Neural progenitor cell (in vitro differentiated cells): ENCODE results near the gene SLC6A17. TPM values are rescaled to one million over a fixed set of nuclear protein-coding genes. Genes with fewer than 3 reads are reported as not detected.

Source experiments
- DNase-seq: peaks from one replicate; pipeline ENCODE4 v3.0.0-alpha.2; 2016; ENCODE audit warnings: low spot score
- H2AFZ ChIP-seq: fragments of 200-600 bp; sonication (generic); replicated peaks from 2 replicates; pipeline ENCODE4 v1.6.1; 2016; ENCODE audit warnings: antibody characterized with exemption
- H3F3A ChIP-seq: fragments of 200-600 bp; sonication (generic); 2 replicates; pipeline ENCODE4 v1.6.1; 2016; ENCODE audit warnings: antibody characterized with exemption, low read depth
- H3K27ac ChIP-seq: fragments of 200-600 bp; sonication (generic); 2 replicates; pipeline ENCODE4 v1.5.1; 2016; ENCODE audit warnings: mild to moderate bottlenecking
- H3K27me3 ChIP-seq: fragments of 200-600 bp; sonication (generic); 2 replicates; pipeline ENCODE4 v1.6.1; 2016; ENCODE audit warnings: mild to moderate bottlenecking, moderate library complexity
- H3K36me3 ChIP-seq: fragments of 200-600 bp; sonication (generic); 2 replicates; pipeline ENCODE4 v1.5.1; 2016
- H3K4me1 ChIP-seq: fragments of 200-600 bp; sonication (generic); 2 replicates; pipeline ENCODE4 v1.6.1; 2016; ENCODE audit warnings: mixed run types
- H3K4me2 ChIP-seq: fragments of 200-600 bp; sonication (generic); 2 replicates; pipeline ENCODE4 v1.6.1; 2016
- H3K4me3 ChIP-seq: fragments of 200-600 bp; sonication (generic); 2 replicates; pipeline ENCODE4 v1.5.1; 2016
- H3K79me2 ChIP-seq: fragments of 200-600 bp; sonication (generic); 2 replicates; pipeline ENCODE4 v1.6.1; 2016; ENCODE audit warnings: low read depth
- H3K9ac ChIP-seq: fragments of 200-600 bp; sonication (generic); 2 replicates; pipeline ENCODE4 v1.6.1; 2016
- H3K9me3 ChIP-seq: fragments of 200-600 bp; sonication (generic); 2 replicates; pipeline ENCODE4 v1.5.1; 2016; ENCODE audit warnings: low read depth
- H4K20me1 ChIP-seq: fragments of 200-600 bp; sonication (generic); 2 replicates; pipeline ENCODE4 v1.6.1; 2016; ENCODE audit warnings: low read depth
- H3K27ac Mint-ChIP-seq: 3 replicates; pipeline ENCODE4 v1.8.0; 2021; ENCODE audit warnings: mixed read lengths
- H3K27me3 Mint-ChIP-seq: 2 replicates; pipeline ENCODE4 v1.8.0; 2022; ENCODE audit warnings: low read depth, mild to moderate bottlenecking, inconsistent platforms, moderate library complexity, mixed read lengths; ENCODE audit not compliant: insufficient read depth
- H3K36me3 Mint-ChIP-seq: 3 replicates; pipeline ENCODE4 v1.8.0; 2021; ENCODE audit warnings: mixed read lengths
- H3K4me1 Mint-ChIP-seq: 3 replicates; pipeline ENCODE4 v1.8.0; 2021; ENCODE audit warnings: mixed read lengths
- H3K4me3 Mint-ChIP-seq: 3 replicates; pipeline ENCODE4 v1.8.0; 2021; ENCODE audit warnings: mild to moderate bottlenecking, moderate library complexity, mixed read lengths
- H3K9me3 Mint-ChIP-seq: 3 replicates; pipeline ENCODE4 v1.8.0; 2020; ENCODE audit warnings: mixed read lengths
- EZH2 ChIP-seq: fragments of 200-600 bp; sonication (generic); IDR thresholded peaks from 2 replicates; pipeline ENCODE4 v1.6.1; 2017; ENCODE audit warnings: antibody characterized with exemption, mild to moderate bottlenecking, moderate library complexity
- EZH2phosphoT487 ChIP-seq: fragments of 200-600 bp; sonication (generic); IDR thresholded peaks from 2 replicates; pipeline ENCODE4 v1.6.1; 2017; ENCODE audit warnings: antibody characterized with exemption
- total RNA-seq: library from RNA; depleted of rRNA; stranded (reverse); fragments of >200 nt; gene quantifications from 2 replicates; pipeline ENCODE4 v1.2.3, GENCODE V29; 2015; ENCODE audit warnings: low replicate concordance
- TF ChIP-seq, protein P1 (sequence below): fragments of 200-600 bp; sonication (generic); IDR thresholded peaks from 2 replicates; pipeline ENCODE4 v1.5.1; 2017; ENCODE audit warnings: antibody characterized with exemption, mild to moderate bottlenecking

SLC6A17 gene
- total RNA-seq, 1 donor from 2014 or later, result not detected

GRCh38 chr1:110135666-110136065 is 14.6 kb upstream of the SLC6A17 start:
- peaks cover 38% of the 10 kb centered on the region for H3K4me1 ChIP-seq
- no peaks in the 10 kb centered on the region for H3K36me3 ChIP-seq
- no peak overlapping the region for H2AFZ ChIP-seq
- H4K20me1 ChIP-seq, result no peaks in the 10 kb centered on the region
- H3K9me3 ChIP-seq, result no peaks in the 10 kb centered on the region
- H3K27me3 Mint-ChIP-seq, result peaks cover 26% of the 10 kb centered on the region
- DNase-seq, result no peak
- H3K4me1 Mint-ChIP-seq, result peaks cover 48% of the 10 kb centered on the region
- no peak overlapping the region for H3K27ac ChIP-seq
- TF ChIP-seq EZH2 (no peak), EZH2phosphoT487 (no peak)
- H3F3A ChIP-seq, result peaks cover 13% of the 10 kb centered on the region
- peak overlapping the region; percentile 79 for H3K27ac Mint-ChIP-seq
- no peaks in the 10 kb centered on the region for H3K79me2 ChIP-seq
- H3K36me3 Mint-ChIP-seq, result no peaks in the 10 kb centered on the region
- H3K4me3 ChIP-seq, result no peak overlapping the region
- no peak overlapping the region for H3K9ac ChIP-seq
- H3K4me2 ChIP-seq, result peak overlapping the region; percentile 76
- H3K4me3 Mint-ChIP-seq, result no peak overlapping the region
- peaks cover 35% of the 10 kb centered on the region for H3K27me3 ChIP-seq
- no peaks in the 10 kb centered on the region for H3K9me3 Mint-ChIP-seq

GRCh38 chr1:110136911-110137310 is 13.4 kb upstream of the SLC6A17 start:
- Mint-ChIP-seq H3K4me1 (peaks cover 39% of the 10 kb centered on the region), H3K27me3 (peaks cover 28% of the 10 kb centered on the region), H3K27ac (peak overlapping the region; percentile 83), H3K36me3 (no peaks in the 10 kb centered on the region), H3K9me3 (no peaks in the 10 kb centered on the region), H3K4me3 (peak overlapping the region; percentile 73)
- H3K9ac ChIP-seq, result no peak overlapping the region
- no peaks in the 10 kb centered on the region for H3K36me3 ChIP-seq
- H3K27ac ChIP-seq, result no peak overlapping the region
- peak overlapping the region; percentile 33 for H3K4me3 ChIP-seq
- H3F3A ChIP-seq, result peaks cover under 1% of the 10 kb centered on the region
- H2AFZ ChIP-seq, result peak overlapping the region; percentile 2
- no peaks in the 10 kb centered on the region for H4K20me1 ChIP-seq
- TF ChIP-seq EZH2phosphoT487 (no peak), EZH2 (no peak)
- TF ChIP-seq, protein P1, sequence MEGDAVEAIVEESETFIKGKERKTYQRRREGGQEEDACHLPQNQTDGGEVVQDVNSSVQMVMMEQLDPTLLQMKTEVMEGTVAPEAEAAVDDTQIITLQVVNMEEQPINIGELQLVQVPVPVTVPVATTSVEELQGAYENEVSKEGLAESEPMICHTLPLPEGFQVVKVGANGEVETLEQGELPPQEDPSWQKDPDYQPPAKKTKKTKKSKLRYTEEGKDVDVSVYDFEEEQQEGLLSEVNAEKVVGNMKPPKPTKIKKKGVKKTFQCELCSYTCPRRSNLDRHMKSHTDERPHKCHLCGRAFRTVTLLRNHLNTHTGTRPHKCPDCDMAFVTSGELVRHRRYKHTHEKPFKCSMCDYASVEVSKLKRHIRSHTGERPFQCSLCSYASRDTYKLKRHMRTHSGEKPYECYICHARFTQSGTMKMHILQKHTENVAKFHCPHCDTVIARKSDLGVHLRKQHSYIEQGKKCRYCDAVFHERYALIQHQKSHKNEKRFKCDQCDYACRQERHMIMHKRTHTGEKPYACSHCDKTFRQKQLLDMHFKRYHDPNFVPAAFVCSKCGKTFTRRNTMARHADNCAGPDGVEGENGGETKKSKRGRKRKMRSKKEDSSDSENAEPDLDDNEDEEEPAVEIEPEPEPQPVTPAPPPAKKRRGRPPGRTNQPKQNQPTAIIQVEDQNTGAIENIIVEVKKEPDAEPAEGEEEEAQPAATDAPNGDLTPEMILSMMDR, result no peak
- H3K4me2 ChIP-seq, result peak overlapping the region; percentile 76
- peaks cover 29% of the 10 kb centered on the region for H3K4me1 ChIP-seq
- peak; percentile 86 for DNase-seq
- H3K9me3 ChIP-seq, result no peaks in the 10 kb centered on the region
- H3K79me2 ChIP-seq, result no peaks in the 10 kb centered on the region
- H3K27me3 ChIP-seq, result peaks cover 43% of the 10 kb centered on the region

DNA sequence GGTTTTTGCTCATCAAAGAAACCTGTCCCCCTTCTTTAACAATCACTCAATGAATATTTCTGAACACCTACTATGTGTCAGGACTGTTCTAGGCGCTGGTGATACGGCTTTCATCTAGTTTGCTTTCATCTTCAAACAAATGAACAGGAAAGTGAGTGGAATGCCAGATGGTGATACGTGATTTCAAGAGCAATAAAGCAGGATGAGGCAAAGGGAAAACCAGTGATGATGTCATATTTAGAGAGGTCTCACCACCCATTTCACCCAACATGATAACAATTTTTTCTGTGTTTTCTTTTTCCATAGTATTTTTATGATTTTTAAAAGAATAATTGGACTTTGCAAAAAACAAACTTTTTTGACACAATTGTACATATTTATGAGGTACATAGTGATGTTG is 11.3 kb upstream of the SLC6A17 start:
- DNase-seq, result no peak
- no peaks in the 10 kb centered on the region for H3K36me3 Mint-ChIP-seq
- Histone ChIP-seq H2AFZ (no peak overlapping the region), H3K27me3 (peaks cover 64% of the 10 kb centered on the region), H3K4me1 (peaks cover 29% of the 10 kb centered on the region), H3K9me3 (no peaks in the 10 kb centered on the region), H3K4me3 (no peak overlapping the region), H4K20me1 (no peaks in the 10 kb centered on the region), H3K4me2 (no peak overlapping the region), H3K36me3 (no peaks in the 10 kb centered on the region), H3F3A (no peaks in the 10 kb centered on the region), H3K27ac (no peak overlapping the region), H3K9ac (no peak overlapping the region), H3K79me2 (no peaks in the 10 kb centered on the region)
- H3K9me3 Mint-ChIP-seq, result no peaks in the 10 kb centered on the region
- peaks cover 28% of the 10 kb centered on the region for H3K27me3 Mint-ChIP-seq
- TF ChIP-seq, protein P1, result no peak
- TF ChIP-seq EZH2 (no peak), EZH2phosphoT487 (no peak)
- no peak overlapping the region for H3K27ac Mint-ChIP-seq
- no peak overlapping the region for H3K4me3 Mint-ChIP-seq
- H3K4me1 Mint-ChIP-seq, result peaks cover 34% of the 10 kb centered on the region

DNA sequence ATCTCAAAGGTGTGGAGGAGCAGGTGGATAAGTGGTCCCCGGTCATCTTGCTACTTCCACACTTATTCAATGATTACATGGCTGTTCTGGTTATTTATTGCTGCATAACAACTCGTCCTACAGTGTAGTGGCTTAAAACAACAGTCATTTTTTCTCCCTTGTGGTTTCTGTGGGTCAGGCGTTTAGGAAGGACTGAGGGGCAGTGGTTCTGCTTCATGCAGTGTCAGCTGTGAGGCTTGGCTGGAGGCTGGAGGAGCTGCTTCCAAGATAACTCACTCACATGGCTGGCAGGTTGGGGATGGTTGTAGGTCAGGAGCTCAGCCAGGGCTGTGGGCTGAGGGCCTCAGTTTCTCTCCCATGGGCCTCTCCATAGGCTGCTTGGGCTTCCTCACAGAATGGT is 5.9 kb upstream of the SLC6A17 start:
- Mint-ChIP-seq H3K4me1 (no peaks in the 10 kb centered on the region), H3K9me3 (no peaks in the 10 kb centered on the region), H3K27me3 (peaks cover 18% of the 10 kb centered on the region), H3K36me3 (no peaks in the 10 kb centered on the region), H3K4me3 (no peak overlapping the region), H3K27ac (no peak overlapping the region)
- Histone ChIP-seq H3K79me2 (no peaks in the 10 kb centered on the region), H3K36me3 (no peaks in the 10 kb centered on the region), H3K4me3 (no peak overlapping the region), H3K4me2 (no peak overlapping the region), H3K27me3 (peaks cover 99% of the 10 kb centered on the region), H3K27ac (no peak overlapping the region), H4K20me1 (no peaks in the 10 kb centered on the region), H2AFZ (no peak overlapping the region), H3K4me1 (no peaks in the 10 kb centered on the region), H3K9ac (no peak overlapping the region), H3F3A (no peaks in the 10 kb centered on the region), H3K9me3 (no peaks in the 10 kb centered on the region)
- TF ChIP-seq EZH2phosphoT487, result no peak
- TF ChIP-seq, protein P1, result no peak
- no peak for TF ChIP-seq EZH2
- DNase-seq, result no peak
